OCI-LY3 (cell line): ENCODE results near the gene ZCCHC10.

Experiments used
- CTCF ChIP-seq: fragments of 200-600, 300-600 bp; sonication (generic); IDR thresholded peaks from 2 replicates; pipeline ENCODE4 v1.5.1; 2014; ENCODE audit warnings: antibody characterized with exemption, low read length, low read depth
- EZH2phosphoT487 ChIP-seq: fragments of 200-600 bp; shearing (Covaris generic); IDR thresholded peaks from 2 replicates; pipeline ENCODE4 v1.6.1; 2018; ENCODE audit warnings: antibody characterized with exemption, mixed run types, low read depth

GRCh38 chr5:132996307-132996706 is 30.0 kb downstream of the ZCCHC10 start:
- TF ChIP-seq CTCF (no peak), EZH2phosphoT487 (no peak)
